Uterus (tissue), 2 donors: Measurements from ENCODE around the gene FAM156B.

ENCODE experiments used
- POLR2A ChIP-seq, 2 donors: fragments of 450-650 bp; IDR thresholded peaks; one replicate each; pipeline ENCODE4 v1.6.1; 2016; ENCODE audit warnings: antibody characterized with exemption in 2 of 2, mild to moderate bottlenecking in 1 of 2, moderate library complexity in 1 of 2
- TF ChIP-seq, protein P1 (sequence below), 4 experiments: fragments of 200-600 bp in 2 of 4; fragments of 450-650 bp in 2 of 4; sonication (generic) in 2 of 4; IDR thresholded peaks; one replicate each; pipeline ENCODE4 v1.5.1; 2016 to 2019; ENCODE audit warnings: antibody characterized with exemption in 4 of 4, mild to moderate bottlenecking in 2 of 4, moderate library complexity in 1 of 4

DNA sequence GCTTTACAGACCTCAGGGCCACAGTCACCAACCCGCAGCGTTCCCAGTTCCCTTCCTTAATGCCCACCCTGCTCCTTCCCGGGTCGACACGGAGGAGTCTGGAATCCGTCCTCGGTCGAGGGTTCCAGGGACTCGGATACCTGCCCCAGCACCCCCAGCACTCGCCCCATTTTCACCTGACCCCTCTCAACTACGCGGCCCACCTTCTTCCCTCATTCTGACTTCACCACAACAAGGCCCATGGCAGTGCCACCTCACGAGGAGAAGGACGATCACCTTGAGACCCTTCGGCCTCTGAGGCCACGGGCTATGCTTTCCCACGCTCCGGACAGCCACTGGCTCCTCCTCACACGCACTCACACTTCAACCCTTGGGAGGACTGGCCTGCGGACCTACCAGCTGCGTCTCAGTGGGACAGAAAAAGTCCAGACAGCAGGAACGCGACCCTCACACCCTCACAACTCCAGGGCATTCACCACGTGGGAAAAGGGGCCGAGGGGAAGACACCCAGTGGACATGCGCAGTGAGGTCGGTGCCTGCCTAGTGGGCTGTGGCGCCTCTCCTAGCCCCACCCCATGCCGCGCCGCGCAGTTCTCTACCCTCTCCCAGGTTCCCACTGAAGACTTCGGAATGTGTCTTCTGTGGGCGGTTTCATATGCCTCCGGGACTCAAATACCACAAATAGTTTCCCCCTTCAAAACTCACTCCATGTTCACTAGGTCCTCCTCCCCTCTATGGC is 29.4 kb upstream of the FAM156B start, which contains the start of gene XAGE3:
- TF ChIP-seq, protein P1, sequence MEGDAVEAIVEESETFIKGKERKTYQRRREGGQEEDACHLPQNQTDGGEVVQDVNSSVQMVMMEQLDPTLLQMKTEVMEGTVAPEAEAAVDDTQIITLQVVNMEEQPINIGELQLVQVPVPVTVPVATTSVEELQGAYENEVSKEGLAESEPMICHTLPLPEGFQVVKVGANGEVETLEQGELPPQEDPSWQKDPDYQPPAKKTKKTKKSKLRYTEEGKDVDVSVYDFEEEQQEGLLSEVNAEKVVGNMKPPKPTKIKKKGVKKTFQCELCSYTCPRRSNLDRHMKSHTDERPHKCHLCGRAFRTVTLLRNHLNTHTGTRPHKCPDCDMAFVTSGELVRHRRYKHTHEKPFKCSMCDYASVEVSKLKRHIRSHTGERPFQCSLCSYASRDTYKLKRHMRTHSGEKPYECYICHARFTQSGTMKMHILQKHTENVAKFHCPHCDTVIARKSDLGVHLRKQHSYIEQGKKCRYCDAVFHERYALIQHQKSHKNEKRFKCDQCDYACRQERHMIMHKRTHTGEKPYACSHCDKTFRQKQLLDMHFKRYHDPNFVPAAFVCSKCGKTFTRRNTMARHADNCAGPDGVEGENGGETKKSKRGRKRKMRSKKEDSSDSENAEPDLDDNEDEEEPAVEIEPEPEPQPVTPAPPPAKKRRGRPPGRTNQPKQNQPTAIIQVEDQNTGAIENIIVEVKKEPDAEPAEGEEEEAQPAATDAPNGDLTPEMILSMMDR (IDR thresholded peaks at IDR 0.05), result no peak
- TF ChIP-seq POLR2A (IDR thresholded peaks at IDR 0.05), result no peak
